Breast epithelium (tissue), 3 donors: ENCODE measurements around the gene ASF1B.

ENCODE experiments used
- POLR2A ChIP-seq: fragments of 450-650 bp; IDR thresholded peaks from one replicate; pipeline ENCODE4 v1.6.1; 2016; ENCODE audit warnings: antibody characterized with exemption, mild to moderate bottlenecking, moderate library complexity
- POLR2AphosphoS5 ChIP-seq, 3 donors: sonication (generic); formaldehyde crosslinking; IDR thresholded peaks; one replicate each; pipeline ENCODE4 v1.6.1; 2017; ENCODE audit warnings: antibody characterized with exemption in 3 of 3
- TF ChIP-seq, protein P1 (sequence below), 3 donors: fragments of 450-650 bp; IDR thresholded peaks; one replicate each; pipeline ENCODE4 v1.5.1; 2016 to 2017; ENCODE audit warnings: antibody characterized with exemption in 3 of 3, mild to moderate bottlenecking in 3 of 3, moderate library complexity in 3 of 3

DNA sequence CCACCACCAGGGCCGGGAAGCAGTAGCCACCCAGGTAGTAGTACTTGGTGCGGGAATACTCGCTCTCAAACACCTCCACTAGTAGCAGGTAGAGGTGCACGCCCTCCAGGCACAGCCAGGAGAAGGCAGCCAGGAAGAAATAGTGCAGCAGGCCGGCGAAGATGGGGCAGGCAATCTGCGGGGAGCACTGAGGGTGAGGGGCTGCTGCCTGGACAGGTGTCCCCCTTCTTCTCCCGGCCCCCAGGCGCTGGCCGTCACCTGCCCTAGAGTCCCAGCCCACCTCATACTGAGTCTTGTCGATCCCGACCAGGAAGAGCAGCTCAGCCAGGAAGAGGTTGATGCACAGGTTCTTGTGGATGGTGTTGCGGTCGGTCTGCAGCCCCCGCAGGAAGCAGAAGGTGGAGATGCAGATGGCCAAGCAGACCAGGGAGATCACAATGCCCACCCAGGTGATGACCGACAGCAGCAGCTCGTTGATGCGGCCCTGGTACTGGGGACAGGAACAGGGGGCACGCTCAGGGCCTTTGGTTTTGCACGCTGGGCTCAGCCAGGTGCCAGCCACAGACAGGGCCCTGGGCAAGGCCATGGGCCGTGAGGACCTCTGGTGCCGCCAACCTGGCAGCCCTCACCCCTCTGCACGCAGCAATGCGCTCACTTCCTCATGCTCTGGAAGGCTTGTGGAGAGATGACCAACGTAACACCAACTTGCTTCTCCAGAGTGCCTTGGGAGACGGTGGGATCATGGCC lies 20.8 kb upstream of the ASF1B start:
- TF ChIP-seq POLR2A (no peak), POLR2AphosphoS5 (IDR thresholded peaks at IDR 0.05) (no peak)
- TF ChIP-seq, protein P1, sequence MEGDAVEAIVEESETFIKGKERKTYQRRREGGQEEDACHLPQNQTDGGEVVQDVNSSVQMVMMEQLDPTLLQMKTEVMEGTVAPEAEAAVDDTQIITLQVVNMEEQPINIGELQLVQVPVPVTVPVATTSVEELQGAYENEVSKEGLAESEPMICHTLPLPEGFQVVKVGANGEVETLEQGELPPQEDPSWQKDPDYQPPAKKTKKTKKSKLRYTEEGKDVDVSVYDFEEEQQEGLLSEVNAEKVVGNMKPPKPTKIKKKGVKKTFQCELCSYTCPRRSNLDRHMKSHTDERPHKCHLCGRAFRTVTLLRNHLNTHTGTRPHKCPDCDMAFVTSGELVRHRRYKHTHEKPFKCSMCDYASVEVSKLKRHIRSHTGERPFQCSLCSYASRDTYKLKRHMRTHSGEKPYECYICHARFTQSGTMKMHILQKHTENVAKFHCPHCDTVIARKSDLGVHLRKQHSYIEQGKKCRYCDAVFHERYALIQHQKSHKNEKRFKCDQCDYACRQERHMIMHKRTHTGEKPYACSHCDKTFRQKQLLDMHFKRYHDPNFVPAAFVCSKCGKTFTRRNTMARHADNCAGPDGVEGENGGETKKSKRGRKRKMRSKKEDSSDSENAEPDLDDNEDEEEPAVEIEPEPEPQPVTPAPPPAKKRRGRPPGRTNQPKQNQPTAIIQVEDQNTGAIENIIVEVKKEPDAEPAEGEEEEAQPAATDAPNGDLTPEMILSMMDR (IDR thresholded peaks at IDR 0.05) = no peak
